Dermis microvascular lymphatic vessel endothelial cell (primary cell): ENCODE results near the gene GNAT3. TPM values are rescaled to one million over a fixed set of nuclear protein-coding genes. Genes with fewer than 3 reads are reported as not detected.

Experiments
- DNase-seq, 2 donors: peaks; one replicate each; pipeline versions ENCODE4 v3.0.0 to v3.0.0-alpha.2; 2010; ENCODE audit warnings: low read depth in 2 of 2
- total RNA-seq: library from RNA; depleted of rRNA; stranded (reverse); fragments of >200 nt; gene quantifications from 2 replicates; pipeline ENCODE4 v1.2.1, GENCODE V29; 2014

GNAT3 gene
- total RNA-seq, 1 donor from 2014 or later, result not detected

GRCh38 chr7:80464211-80464610 lies 47.7 kb downstream of the GNAT3 start:
- no peak for DNase-seq

DNA sequence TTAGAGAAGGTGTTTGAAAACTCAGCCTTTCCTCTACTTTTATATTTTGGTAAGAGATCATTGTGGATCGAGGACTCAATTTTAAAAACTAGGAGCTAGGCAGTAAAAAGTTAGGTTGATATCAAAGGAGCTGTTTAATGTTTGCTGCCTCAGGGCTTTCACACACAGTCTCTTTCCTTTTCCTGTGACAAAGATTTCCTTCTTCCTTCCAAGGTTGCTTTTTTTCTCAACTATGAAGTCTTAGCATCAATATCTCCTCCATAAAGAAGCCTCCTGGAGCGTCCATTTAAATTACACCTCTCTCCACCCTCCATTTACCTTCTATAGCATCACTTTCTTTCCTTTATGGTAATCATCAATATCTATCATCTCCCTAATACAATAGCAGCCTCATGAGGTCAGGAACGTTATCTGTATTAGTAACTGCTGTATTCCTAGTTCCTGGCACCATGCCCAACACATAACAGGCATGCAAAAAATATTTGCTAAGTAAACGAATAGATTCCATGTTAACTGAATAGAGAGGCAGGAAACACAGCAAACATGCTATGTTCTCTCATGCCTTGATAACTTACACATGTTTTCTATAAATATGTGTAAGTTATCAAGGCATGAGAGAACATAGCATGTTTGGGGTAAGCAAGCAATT lies 48.5 kb downstream of the GNAT3 start:
- DNase-seq, result peak; percentile 20 to 51

DNA sequence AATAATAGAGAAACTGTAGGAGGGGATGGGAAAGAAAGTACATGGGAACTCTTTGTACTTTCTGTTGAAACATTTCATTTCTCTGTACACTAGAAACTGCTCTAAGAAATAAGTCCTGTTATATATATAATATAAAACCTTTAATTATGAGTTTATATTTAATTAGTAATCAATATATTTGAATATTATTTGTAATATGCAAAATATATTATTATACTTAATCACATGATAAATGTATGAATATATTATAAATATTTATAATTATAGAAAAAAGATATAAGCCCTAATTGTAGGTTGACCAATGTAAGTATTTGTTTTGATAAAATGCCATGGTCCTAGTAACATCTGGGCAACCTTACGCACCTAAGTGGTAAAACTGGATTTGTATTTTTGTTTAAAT lies 51.0 kb downstream of the GNAT3 start:
- no peak for DNase-seq

DNA sequence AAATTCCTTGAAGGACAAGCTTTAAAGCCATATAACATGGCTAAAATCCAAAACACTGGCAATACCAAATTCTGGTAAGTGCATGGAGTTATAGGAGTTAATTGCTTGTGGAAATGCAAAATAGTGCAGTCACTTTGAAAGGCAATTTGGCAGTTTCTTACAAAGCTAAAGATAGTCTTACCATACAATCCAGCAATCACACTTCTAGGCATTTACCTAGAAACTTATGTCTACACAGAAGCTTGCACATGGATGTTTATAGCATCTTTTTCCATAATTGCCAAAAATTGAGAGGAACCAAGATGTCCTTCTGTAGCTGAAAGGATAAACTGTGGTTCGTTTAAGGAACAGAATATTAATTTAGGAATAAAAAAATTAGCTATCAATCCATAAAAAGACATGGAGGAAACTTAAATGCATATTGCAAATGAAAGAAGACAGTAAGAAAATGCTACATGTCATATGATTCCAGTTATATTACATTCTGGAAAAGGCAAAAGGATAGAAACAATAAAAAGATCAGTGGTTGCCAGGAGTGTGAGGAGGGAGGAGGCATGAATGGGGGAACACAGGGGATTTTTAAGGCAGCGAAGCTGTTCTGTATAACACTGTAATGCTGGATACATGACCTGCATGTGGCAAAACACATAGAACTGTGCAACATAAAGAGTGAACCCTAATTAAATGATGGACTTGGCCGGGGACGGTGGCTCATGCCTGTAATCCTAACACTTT lies 51.9 kb downstream of the GNAT3 start:
- no peak for DNase-seq

DNA sequence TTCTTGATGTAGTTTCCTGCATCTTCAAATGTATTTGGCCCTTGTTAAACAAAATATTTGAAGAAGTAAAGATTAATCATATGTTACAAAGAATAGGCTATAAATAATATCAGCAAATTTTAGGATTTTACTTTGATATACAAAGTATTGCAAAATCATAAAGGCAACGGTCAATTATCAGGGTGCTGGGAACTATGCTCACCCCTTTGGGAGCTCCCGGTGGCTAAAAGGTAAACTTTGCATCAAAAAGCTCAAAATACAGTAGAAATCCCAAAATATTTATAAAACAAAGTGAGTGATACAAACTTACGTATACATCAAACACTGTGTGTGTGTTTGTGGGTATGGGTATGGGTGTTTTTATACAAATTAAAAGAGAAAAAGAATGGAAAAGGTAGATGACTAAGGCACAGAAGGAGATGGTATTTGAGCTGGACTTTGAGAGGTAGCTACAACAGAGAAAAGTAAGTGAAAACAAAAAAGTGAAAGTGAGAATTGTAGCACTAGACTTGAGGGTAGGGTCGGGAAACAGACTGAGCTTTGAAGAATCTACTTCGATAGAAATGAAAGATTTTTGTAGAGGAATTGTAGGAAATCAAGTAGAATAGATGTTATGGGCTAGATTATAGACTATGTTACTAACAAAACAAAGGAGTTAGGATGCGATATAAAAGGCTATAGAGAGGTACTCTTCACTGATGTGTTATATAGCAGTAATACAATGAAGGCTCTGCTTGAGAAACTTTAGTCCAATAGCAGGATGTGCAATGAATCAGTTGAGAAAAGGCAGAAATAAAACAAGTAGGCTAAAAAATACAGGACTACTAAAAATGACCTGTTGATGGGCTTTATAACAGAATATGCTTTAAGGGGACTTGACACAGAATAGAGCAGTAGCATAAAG lies 52.8 kb downstream of the GNAT3 start:
- no peak for DNase-seq

DNA sequence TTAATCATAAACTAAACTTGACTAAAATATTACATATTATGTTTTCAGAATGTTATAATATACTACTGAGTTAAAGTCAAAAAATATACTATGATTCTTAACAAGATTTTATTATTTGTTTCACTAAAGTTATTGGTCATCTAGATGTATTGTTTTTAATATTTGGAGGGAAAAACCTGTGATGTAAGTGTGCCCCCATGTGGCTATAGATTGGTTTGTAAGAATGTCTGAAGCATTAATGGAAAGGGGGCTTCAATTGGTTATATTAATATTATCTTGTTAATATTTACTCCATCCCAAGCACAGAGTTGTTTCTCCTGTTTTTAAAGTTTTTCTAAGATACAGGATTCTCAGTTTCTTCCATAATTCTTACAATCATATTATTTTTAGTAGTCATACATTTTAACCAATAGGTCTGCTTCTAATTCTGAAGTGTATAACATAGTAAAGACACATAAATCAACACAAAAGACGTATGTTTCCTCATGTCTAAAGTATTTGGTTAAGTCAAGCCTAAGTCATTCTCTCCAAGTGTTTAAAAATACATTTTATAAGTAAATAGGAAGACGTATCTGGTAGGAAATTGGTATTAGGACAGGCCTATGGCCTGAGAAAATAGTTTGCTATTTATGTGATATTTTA lies 58.0 kb downstream of the GNAT3 start:
- peak; percentile 40 to 58 for DNase-seq

DNA sequence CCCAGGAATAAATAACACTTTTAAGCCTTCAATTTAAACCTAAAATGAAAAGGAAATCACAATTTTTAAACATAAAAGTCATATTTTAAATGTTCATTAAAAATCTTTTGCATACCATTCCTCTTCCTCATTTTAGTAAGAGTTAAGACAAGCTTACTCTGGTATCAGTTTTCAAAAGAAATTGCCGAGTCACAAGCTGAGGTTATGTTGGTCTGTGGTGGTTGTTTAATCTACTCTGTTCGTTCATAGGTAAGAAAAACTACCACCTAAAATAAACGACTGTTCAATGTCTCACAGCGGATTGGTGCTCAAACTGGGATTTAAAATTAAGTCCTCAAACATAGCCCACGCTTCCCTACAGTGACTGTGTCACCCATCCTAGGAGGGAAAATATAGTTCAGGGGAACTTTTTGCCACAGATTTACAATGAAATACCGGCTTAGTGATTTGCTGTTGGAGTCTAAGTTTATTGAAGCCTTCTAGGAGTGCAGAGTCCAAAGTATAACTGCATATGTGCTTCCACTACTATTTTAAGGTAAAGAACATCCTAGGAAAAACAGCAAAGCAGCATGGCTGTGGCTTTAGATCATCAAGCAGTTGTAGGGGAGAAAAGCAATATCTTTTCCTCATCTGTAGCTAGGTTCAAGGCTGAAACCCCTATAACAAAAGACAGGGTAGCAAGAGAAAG lies 61.1 kb downstream of the GNAT3 start:
- no peak for DNase-seq

- DNase-seq, result no peak
Measured at GRCh38 chr7:80449836-80450235, 62.0 kb downstream of the GNAT3 start.

GRCh38 chr7:80445351-80445750 lies 66.5 kb downstream of the GNAT3 start:
- DNase-seq, result no peak

- DNase-seq, result no peak
Measured at GRCh38 chr7:80444811-80445210, 67.1 kb downstream of the GNAT3 start.

- DNase-seq, result no peak
Measured at GRCh38 chr7:80443325-80443724, 68.5 kb downstream of the GNAT3 start.

DNA sequence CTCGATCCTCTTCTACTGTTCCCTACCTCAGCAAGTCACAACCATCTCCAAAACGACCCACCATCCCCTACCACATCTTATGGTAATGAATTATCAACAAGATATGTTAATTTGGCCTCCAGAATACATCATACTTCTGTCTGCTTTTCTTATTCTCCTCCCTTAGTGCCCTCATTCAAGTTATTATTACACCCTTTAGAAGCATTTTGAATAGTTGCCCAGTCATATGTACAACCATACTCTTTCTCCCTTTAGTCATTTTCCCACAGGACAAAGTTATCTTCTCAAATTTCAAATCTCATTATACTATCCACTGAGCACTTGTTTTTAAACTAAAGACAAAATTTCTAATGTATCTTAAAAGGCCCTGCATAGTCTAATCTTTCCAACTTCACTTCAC lies 71.0 kb downstream of the GNAT3 start:
- DNase-seq, result no peak

GRCh38 chr7:80439894-80440821 lies 71.7 kb downstream of the GNAT3 start:
- DNase-seq, result peak; percentile 24 to 59

- no peak for DNase-seq
Measured at GRCh38 chr7:80435521-80435920, 76.3 kb downstream of the GNAT3 start.

DNA sequence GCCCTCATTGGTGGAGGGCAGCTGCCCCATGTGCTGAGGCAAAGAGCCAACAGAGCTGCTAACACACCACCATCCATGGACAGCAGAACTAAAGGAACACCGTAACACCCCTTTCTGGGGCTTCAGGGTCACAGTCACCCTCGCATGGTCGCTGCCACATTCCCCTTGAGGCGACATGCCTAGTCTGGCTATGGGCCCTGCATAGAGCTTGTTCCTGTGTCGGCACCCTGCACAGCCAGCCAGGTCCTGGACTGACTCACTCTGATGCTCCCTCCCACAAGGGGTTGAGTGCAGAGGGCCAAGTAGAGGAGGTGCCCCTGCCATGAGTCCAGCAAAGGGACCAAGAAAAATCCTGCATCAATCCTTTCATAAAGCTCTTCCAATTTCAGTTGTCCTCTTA lies 77.8 kb downstream of the GNAT3 start:
- no peak for DNase-seq

- no peak for DNase-seq
Measured at GRCh38 chr7:80432166-80432565, 79.7 kb downstream of the GNAT3 start.

- no peak for DNase-seq
Measured at GRCh38 chr7:80429181-80429580, 82.7 kb downstream of the GNAT3 start.

DNA sequence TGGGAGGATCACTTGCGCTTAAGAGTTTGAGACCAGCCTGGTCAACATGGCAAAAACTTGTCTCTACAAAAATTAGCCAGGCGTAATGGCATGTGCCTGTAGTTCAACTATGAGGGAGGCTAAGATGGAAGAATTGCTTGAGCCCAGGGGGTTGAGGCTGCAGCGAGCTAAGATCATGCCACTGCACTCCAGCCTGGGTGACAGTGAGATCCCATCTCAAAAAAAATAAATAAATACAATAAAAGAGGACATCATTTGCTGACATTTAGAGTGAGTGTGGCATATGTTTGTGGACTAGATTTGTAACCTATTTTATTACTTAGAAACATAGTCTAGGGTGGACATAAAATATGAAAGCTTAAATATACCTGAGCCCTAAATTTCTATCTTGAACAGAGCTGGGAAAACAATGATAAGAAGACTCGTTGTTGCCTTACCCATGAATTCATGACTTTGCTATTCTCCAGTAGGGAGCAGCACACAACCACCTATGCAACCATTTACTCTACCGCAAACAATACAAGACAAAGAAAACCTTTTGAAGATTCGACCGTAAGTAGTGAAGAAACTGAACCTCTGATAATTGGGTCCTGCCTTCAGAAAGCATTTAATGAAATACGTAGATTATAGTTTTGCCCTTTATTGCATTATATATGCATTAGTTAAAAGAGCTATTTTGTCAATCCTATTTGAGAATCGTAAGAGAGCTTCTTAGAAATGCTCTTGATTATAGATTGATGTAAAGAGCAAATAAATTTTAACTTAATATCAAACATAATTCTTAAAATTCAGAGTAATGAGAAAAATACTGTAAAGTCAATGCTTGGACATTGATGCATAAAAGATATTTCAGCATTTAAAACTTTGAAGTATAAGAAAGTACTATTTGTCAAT lies 83.5 kb downstream of the GNAT3 start:
- peak; percentile 24 to 58 for DNase-seq

GRCh38 chr7:80427218-80427617 lies 84.6 kb downstream of the GNAT3 start:
- no peak for DNase-seq
